Adipocyte (in vitro differentiated cells): ENCODE data around the gene INHA.
A peak's percentile ranks its signal among the peaks of the same experiment; 100 is the strongest.

Experiments used
- DNase-seq: peaks from one replicate; pipeline ENCODE4 v3.0.0-alpha.2; 2015; ENCODE audit warnings: low read depth
- H3K27me3 ChIP-seq: replicated peaks from 2 replicates; pipeline ENCODE4 v1.7.0; 2013; ENCODE audit warnings: mild to moderate bottlenecking, low read length, moderate library complexity; ENCODE audit not compliant: control insufficient read depth, insufficient read depth
- H3K36me3 ChIP-seq: 2 replicates; pipeline ENCODE4 v1.7.0; 2013; ENCODE audit warnings: low read length, mild to moderate bottlenecking, moderate library complexity; ENCODE audit not compliant: control insufficient read depth, insufficient read depth, severe bottlenecking
- H3K4me1 ChIP-seq: 2 replicates; pipeline ENCODE4 v1.7.0; 2013; ENCODE audit warnings: mild to moderate bottlenecking, low read length, moderate library complexity; ENCODE audit not compliant: control insufficient read depth, insufficient read depth
- H3K4me3 ChIP-seq: 2 replicates; pipeline ENCODE4 v1.7.0; 2013; ENCODE audit warnings: mild to moderate bottlenecking, low read length, moderate library complexity
- H3K9ac ChIP-seq: 2 replicates; pipeline ENCODE4 v1.7.0; 2013; ENCODE audit warnings: mild to moderate bottlenecking, low read length, moderate library complexity
- H3K9me3 ChIP-seq: 2 replicates; pipeline ENCODE4 v1.7.0; 2013; ENCODE audit warnings: mild to moderate bottlenecking, low read length, moderate library complexity; ENCODE audit not compliant: control insufficient read depth

The INHA gene

GRCh38 chr2:219533930-219534661, 38.0 kb upstream of the INHA start:
- Histone ChIP-seq H3K36me3 (peaks cover 2% of the 10 kb centered on the region), H3K27me3 (peaks cover 34% of the 10 kb centered on the region), H3K4me3 (no peak overlapping the region), H3K9ac (no peak overlapping the region), H3K9me3 (no peaks in the 10 kb centered on the region), H3K4me1 (peaks cover 16% of the 10 kb centered on the region)
- DNase-seq: no peak

- H3K4me3 ChIP-seq: no peak overlapping the region
- H3K27me3 ChIP-seq: peaks cover 17% of the 10 kb centered on the region
- peaks cover 13% of the 10 kb centered on the region for H3K4me1 ChIP-seq
- peaks cover 25% of the 10 kb centered on the region for H3K36me3 ChIP-seq
- DNase-seq: no peak
- no peak overlapping the region for H3K9ac ChIP-seq
- H3K9me3 ChIP-seq: no peaks in the 10 kb centered on the region
Observed at GRCh38 chr2:219536425-219536824, 35.7 kb upstream of the INHA start.

- H3K4me1 ChIP-seq: peaks cover 16% of the 10 kb centered on the region
- no peaks in the 10 kb centered on the region for H3K9me3 ChIP-seq
- H3K27me3 ChIP-seq: peaks cover 13% of the 10 kb centered on the region
- H3K9ac ChIP-seq: no peak overlapping the region
- peaks cover 25% of the 10 kb centered on the region for H3K36me3 ChIP-seq
- no peak overlapping the region for H3K4me3 ChIP-seq
- DNase-seq: no peak
Observed at GRCh38 chr2:219536967-219537366, 35.1 kb upstream of the INHA start.

- Histone ChIP-seq H3K9me3 (no peaks in the 10 kb centered on the region), H3K27me3 (peaks cover 7% of the 10 kb centered on the region), H3K36me3 (peaks cover 25% of the 10 kb centered on the region), H3K4me1 (peaks cover 24% of the 10 kb centered on the region), H3K4me3 (no peak overlapping the region), H3K9ac (peak overlapping the region; percentile 21)
- no peak for DNase-seq
Observed at GRCh38 chr2:219537657-219538488, 34.2 kb upstream of the INHA start.

GRCh38 chr2:219538504-219538951, 33.6 kb upstream of the INHA start:
- H3K9me3 ChIP-seq: no peaks in the 10 kb centered on the region
- no peak for DNase-seq
- H3K4me1 ChIP-seq: peaks cover 24% of the 10 kb centered on the region
- H3K27me3 ChIP-seq: peaks cover under 1% of the 10 kb centered on the region
- no peak overlapping the region for H3K4me3 ChIP-seq
- H3K9ac ChIP-seq: peak overlapping the region; percentile 21
- H3K36me3 ChIP-seq: peaks cover 25% of the 10 kb centered on the region

GRCh38 chr2:219538956-219539788, 32.9 kb upstream of the INHA start:
- no peak for DNase-seq
- Histone ChIP-seq H3K27me3 (no peaks in the 10 kb centered on the region), H3K36me3 (peaks cover 25% of the 10 kb centered on the region), H3K4me1 (peaks cover 25% of the 10 kb centered on the region), H3K9ac (peak overlapping the region; percentile 21), H3K4me3 (no peak overlapping the region), H3K9me3 (no peaks in the 10 kb centered on the region)

GRCh38 chr2:219539926-219540678, 32.0 kb upstream of the INHA start:
- H3K4me1 ChIP-seq: peaks cover 30% of the 10 kb centered on the region
- peaks cover 25% of the 10 kb centered on the region for H3K36me3 ChIP-seq
- no peaks in the 10 kb centered on the region for H3K27me3 ChIP-seq
- DNase-seq: no peak
- H3K9me3 ChIP-seq: no peaks in the 10 kb centered on the region
- no peak overlapping the region for H3K4me3 ChIP-seq
- no peak overlapping the region for H3K9ac ChIP-seq

- H3K9me3 ChIP-seq: no peaks in the 10 kb centered on the region
- H3K9ac ChIP-seq: peak overlapping the region; percentile 15
- no peak for DNase-seq
- H3K4me3 ChIP-seq: no peak overlapping the region
- peaks cover 25% of the 10 kb centered on the region for H3K36me3 ChIP-seq
- H3K27me3 ChIP-seq: no peaks in the 10 kb centered on the region
- peaks cover 30% of the 10 kb centered on the region for H3K4me1 ChIP-seq
Observed at GRCh38 chr2:219540784-219541504, 31.2 kb upstream of the INHA start.

- no peak overlapping the region for H3K9ac ChIP-seq
- peak; percentile 81 for DNase-seq
- H3K4me3 ChIP-seq: peak overlapping the region; percentile 89
- H3K9me3 ChIP-seq: no peaks in the 10 kb centered on the region
- H3K27me3 ChIP-seq: no peaks in the 10 kb centered on the region
- peaks cover 30% of the 10 kb centered on the region for H3K4me1 ChIP-seq
- H3K36me3 ChIP-seq: peaks cover 25% of the 10 kb centered on the region
Observed at GRCh38 chr2:219541611-219542180, 30.4 kb upstream of the INHA start.
